ENCODE results near the gene STIM1.

Gene STIM1

DNA sequence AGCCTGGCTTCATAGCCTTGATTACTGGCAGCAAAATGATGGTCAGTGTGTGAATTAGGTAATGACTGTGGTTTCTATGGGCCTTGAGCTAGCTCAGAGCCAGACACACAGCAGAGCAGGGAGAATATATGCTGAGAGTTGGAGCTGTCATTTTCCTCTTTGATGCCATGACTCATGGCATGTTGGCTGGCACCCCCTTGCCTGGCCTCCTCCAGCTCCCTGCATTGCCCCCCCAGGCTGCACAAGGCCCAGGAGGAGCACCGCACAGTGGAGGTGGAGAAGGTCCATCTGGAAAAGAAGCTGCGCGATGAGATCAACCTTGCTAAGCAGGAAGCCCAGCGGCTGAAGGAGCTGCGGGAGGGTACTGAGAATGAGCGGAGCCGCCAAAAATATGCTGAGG, 218.8 kb downstream of the STIM1 start:
- no peak for ATAC-seq

DNA sequence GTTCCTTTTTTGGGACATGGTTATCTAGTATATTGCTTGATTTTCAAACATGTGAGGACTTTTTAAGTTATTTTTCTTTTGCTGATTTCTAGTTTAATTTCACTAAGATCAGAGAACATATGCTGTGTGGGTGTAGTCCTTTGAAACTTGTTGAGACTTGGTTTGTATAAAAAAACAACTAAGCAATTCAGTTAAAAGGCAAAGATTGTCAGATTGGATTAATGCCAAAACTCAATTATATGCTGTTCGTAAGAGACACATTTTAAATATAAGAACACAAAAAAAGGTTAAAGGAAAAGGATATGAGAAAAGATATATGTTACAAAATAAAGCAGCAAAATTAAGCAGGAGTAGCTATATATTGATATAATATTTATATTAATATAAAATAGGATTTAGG, 221.3 kb downstream of the STIM1 start:
- ATAC-seq = no peak

DNA sequence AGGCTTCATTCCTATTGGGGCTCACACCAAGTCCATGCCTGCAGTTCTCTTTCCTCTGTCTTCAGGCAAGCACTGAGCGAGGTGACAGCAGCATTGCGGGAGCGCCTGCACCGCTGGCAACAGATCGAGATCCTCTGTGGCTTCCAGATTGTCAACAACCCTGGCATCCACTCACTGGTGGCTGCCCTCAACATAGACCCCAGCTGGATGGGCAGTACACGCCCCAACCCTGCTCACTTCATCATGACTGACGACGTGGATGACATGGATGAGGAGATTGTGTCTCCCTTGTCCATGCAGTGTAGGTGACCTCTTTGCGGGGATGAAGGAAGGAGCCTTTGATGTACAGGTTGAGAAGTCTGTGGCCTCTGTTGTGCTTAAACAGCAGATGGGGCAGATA, 227.7 kb downstream of the STIM1 start:
- ATAC-seq = no peak

DNA sequence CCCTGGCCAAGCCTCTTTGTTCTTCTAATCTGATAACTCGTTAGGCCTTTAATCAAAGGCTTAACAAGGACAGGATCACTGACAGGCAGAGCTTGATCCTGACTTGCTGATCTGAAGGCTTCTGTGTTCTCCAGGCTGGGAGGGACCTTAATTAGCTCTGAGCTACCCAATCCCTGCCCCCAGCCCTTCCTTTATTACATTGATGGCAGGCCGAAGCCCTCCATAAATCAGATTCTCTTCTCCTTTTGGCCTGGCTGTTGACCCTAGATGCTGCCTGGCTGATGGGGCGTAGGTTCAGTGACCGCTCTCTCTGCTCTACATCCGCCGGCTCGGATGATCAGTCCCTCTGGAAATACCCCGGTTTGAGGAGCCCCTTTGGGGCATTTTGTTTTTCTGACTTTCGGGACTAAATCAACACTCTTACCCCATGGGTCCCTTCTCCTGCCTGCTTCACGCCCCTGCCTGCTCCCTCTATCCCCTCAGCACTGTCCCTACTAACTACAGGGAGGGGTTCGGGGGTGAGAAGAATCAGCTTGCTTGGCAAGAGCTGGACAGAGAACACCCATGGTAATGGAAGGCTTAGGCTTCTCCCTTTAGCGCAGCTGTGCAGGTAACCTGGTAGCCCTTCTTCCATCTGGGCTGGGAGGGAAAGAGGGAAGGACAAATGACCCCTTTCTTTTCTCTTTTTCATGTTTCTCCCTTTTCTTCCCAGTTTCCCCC, 229.1 kb downstream of the STIM1 start:
- no peak for ATAC-seq

DNA sequence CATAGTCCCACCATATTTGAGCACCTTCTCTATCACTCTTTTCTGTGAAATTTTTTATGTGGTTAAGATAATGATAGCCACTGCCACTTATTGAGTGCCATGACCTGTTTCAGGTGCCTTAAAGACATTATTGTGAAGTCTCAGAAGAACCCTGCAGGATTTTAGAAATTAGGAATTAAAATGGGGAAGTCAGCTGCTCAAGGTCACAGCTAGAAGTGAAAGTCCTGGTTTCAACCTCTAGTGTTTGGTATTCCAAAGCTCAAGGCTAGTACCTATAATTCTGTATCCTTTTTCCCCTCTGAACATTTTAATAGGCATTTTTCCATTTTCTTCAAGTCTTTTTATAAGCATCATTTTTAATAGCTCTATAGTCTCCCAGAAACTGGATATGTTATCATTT, 230.1 kb downstream of the STIM1 start:
- ATAC-seq = no peak

DNA sequence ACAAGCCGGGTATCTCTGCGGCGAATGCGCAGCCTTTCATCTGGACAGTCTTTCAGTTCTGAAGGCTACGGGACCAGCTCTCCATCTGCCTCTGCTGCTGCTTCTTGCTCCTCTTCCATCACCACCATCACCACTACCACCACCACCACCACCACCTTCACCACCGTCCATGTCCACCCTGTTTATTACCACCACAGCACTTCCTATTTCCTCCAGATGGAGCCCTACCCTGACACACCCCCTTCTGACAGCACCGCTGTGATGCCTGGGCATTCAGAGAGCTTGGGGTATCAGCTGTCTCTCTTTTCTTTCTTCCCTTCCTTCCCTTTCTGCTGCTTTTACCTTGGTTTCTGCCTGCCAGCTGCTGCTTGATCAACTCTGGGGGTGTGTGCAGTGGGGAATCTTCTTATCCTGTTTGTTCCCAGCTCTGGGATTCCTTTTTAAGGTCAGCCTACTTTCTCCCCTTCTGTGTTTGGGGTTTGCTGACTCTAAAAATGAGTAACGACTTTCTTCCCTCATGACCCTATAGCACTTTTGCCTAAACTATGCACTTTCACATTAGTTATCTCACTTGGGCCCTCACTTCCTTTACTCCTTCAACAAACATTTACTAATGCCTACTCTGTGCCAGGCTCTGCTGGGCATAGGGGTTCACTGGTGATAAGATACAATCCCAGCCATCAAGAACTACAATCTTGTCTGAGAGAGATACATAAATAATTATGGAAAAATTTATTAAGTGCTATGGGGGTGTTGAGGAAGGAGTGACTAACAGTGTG, 231.3 kb downstream of the STIM1 start:
- peak in 1 of 2 donors; percentile 8 for ATAC-seq

DNA sequence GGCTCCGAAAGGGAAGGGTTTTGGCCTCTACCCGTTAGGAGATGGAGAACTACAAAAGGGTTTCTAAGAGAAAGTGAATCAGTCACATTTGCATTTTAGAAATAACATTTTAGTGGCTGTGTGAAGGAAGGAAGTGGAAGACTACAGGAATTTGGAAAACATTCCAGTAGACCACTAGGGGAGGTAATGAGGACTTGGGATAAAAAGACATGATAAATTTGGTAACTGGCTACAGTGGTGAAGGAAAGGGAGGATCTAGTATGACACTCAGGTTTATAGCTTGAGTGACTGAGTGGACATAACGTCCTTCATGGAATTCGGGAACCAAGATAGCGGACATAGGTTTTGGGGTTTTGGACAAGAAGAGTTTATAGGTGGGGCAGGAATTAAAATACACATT, 232.1 kb downstream of the STIM1 start:
- ATAC-seq = no peak

DNA sequence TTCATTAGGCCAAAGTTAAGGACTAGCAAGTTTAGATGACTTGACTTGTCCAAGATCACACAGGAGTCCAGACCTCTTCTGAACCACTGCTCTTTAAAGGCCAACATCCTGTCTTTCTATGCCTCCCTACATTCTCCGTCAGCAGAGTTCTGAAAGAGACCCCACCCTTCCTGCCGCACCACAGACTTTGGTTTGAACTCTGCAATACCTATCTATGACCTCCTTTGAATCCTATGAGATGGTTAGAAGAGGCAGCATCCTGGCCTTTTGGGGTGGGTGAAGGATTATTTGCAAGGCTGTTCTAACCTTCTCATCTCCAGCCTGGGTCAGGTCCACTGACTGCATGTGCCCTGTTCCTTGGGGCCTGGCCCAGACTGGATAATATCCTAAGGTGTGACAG, 234.8 kb downstream of the STIM1 start:
- no peak for ATAC-seq

DNA sequence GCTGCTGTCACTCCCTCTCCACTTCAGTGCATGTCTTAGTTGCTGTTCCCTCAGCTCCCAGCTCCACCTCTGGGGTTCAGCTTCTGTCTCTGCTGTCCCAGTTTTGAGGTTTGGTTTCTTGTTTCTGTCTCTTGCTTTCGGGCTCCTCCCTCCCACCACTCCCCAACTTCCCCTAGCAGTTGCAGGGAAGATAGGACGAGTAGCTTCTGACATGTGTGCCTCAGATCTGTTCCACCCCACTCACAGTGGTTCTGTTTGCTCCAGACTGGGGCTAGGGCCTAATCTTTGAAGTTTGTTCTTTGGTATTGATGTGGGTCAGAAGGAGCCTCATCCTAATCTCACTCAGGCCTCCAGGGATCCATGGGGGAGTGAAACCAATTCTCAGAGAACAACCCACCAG, 236.6 kb downstream of the STIM1 start:
- ATAC-seq = no peak

DNA sequence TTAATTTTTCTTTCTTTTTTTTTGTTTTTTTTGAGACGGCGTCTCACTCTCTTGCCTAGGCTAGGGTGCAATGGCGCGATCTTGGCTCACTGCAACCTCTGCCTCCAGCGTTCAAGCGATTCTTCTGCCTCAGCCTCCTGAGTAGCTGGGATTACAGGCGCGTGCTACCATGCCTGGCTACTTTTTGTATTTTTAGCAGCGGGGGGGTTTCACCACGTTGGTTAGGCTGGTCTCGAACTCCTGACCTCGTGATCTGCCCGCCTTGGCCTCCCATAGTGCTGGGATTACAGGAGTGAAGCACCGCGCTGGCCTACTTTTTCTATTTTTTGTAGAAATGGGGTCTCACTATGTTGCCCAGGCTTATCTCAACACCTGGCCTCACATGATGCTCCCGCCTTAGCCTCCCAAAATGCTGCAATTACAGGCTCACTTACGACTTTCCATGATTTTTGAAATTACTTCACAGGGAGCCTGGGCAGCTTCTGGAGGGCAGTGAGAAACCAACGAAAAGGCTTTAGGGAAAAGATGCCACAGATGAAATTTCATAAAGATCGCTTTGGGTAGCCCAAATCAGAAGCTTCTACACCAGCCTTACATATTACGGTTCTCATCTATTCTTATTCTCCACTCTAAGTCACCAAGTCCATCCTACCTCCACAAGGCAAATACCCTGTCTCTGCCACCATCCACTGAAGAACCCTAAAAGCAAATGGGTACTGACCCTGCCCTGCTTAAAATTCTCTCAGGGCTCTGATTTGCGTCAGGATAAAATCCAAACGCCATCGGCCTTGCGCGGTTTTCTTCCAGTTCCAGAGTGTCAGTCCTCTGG, 238.3 kb downstream of the STIM1 start:
- ATAC-seq = no peak

DNA sequence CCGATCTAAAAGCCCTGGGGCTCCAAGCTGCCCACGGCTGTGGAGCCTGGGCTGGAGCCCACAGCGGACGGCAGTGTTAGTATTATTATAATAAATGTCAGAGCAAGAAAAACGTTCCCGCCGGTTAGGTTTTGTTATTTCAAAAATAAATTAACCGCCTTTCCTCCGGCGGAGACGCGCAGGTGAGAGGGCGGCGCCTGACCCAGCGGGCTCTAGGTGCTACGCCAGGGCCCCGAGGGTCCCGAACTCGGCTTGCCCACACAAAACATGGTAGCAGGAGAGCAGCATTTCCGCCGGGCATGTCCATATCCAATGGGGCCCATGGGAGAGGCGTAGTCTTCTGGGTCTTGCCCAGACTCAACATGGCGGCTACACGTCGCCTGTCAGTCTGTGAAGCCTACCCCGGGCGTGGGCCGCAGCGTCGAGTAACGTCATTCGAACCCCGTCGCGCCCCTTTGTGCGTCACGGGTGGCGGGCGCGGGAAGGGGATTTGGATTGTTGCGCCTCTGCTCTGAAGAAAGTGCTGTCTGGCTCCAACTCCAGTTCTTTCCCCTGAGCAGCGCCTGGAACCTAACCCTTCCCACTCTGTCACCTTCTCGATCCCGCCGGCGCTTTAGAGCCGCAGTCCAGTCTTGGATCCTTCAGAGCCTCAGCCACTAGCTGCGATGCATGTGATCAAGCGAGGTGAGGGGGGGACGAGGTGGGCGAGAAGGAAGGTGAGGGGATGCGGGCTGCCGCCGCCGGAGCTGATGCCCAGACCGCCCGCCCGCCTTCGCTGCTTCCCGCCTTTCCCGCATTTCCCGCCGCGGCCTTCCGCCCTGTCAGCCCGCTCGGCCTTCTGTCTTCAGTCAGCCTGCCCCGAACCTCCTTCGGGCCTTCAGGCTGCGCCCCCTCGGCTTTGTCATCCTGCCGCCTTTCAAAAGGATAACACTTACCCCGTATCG, 239.2 kb downstream of the STIM1 start, which contains the start of gene RRM1:
TSS of gene RRM1 (plus strand) at position 452 of the 944 bp plus-strand sequence. CDS start at position 666, 214 bp downstream.
- ATAC-seq = peak; percentile 98

DNA sequence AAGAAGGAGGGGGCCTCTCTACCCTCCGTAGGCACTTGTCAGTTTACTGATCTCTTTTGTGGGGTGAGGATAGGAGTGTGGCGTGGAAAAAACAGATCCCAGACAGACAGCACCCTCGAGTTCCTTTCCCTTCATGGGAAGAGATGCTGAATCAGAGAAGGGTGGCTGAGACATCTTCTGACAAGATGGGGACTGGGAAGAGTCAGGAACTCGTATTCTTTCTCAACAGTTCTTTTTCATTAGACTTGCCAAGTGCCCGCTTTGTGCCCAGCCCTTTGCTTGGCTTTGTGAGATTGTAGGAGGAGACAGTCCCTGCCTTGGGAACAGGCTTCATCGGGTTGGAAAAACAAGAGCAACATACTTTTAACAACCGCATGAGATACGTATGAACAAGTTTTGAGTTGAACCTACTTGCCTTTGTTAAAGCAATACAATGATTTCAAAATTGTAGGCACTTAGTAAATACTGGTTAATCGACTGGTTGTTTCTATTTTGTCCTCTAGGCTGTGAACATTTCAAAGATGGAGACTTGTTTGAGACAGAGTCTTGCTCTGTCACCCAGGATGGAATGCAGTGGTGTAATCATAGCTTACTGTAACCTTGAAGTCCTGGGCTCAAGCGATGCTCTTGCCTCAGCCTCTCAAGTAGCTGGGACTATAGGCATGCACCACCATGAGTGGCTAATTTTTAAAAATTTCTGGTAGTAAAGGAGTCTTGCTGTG, 240.2 kb downstream of the STIM1 start:
- ATAC-seq = no peak

DNA sequence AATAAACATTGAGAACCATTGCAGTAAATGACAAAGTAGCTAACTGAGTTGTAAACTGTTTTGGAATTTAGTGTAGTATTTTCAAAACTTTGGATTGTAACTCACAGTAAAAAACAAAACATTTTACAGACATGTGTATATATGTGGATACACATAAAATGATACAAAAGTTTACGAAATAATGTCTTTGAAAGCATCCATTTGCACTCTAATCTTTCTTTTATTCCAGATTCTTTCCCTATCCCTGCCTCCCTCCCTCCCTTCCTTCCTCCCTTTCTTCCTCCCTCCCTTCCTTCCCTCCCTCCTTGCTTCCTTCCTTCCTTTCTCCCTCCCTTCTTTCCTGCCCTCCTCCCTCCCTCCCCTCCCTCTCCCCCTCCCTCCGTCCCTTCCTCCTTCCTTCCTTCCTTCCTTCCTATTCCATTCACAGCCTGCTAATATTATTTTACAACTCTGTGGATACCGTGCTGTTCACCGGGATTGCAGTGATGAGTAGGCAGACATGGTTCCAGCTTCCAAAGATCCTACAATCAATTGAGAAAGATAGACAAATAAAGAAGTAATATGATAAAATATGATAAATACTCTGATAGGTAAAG, 242.7 kb downstream of the STIM1 start:
- ATAC-seq = no peak

DNA sequence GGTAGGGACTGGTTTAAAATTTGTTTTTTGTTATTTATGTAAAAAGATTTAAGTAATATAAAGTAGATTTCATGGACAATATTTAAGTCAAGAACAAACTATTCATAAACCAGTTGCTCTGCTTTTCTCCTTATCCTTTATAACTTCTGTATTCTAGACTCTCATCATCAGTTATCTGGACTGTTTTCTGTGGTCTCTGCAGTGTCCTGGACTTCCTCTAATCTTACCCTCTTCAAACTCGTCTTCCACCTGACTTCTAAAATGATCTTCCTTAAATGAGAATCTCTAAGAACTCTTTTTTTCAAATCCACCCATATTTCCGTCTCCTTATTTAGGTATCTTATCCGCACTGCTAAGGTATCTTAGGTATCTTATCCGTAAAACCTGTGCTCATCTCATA, 247.2 kb downstream of the STIM1 start:
- ATAC-seq = no peak

DNA sequence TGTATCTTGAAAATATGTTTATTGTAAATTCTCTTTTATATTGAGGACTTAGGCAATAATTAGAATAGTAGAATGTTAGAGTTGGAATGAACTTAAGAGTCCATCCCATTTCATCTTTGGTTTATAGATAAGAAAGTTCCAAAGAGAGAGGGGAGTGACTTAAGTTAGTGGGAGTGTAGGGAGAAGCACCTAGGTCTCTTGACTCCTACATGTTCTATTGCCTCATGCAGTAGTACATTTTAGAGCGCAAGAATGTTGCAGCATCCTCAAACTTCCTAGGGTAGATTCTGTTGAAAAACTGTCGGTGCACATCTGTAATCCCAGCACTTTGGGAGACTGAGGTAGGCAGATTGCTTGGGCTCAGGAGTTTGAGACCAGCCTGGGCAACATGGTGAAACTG, 247.8 kb downstream of the STIM1 start:
- no peak for ATAC-seq

DNA sequence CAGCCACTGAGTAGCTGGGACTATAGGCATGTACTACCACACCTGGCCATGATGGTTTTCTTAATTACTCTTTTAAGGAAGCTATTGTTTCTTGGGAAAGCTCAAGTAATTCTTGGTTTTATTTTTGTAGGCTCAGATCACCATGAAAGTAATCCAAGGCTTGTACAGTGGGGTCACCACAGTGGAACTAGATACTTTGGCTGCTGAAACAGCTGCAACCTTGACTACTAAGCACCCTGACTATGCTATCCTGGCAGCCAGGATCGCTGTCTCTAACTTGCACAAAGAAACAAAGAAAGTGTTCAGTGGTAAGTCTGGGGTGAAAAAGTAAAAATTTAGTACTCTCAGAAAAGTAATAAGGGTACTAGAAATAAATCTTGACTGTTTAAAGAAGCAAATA, 250.5 kb downstream of the STIM1 start:
- no peak for ATAC-seq

DNA sequence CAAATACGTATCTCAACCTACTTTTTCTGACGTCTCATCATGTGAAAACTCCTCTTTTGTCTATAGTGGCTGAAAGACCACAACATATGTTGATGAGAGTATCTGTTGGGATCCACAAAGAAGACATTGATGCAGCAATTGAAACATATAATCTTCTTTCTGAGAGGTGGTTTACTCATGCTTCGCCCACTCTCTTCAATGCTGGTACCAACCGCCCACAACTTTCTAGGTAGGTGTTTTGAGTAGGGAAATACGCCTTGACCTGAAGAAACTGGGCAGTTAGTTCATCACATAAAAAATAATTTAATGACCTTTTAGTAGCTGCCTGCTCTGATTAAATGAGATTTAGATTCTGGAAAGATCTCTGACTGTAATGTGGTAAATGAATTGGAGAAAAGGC, 256.4 kb downstream of the STIM1 start:
- no peak for ATAC-seq

DNA sequence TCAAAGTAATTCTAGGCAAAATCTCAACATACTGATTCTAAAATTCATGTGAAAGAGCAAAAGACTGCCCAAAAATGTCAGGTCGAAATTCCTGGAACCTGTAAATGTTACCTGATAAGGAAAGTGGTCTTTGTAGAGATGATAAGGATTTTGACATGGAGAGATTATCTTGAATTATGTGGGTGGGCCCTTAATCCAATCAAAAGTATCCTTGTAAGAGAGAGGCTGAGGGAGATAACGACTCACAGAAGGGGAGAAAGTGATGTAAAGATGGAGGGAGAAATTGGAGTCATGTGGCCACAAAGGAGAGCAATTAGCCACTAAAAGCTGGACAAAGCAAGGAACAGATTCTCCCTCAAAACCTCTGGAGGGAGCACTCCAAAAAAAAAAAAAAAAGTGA, 259.7 kb downstream of the STIM1 start:
- ATAC-seq = no peak

DNA sequence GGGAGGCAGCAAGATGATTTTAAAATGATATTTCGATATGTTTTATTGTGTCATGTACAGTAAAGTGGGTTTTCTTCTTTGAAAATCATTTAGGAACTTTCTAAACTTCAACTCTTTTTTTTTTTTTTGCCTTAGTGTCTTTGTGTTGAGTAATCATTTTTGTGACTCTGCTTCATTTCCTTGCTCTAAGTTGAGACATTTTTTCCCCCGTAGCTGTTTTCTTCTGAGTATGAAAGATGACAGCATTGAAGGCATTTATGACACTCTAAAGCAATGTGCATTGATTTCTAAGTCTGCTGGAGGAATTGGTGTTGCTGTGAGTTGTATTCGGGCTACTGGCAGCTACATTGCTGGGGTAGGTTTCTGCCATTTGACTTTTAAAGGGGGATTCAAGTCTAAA, 262.6 kb downstream of the STIM1 start:
- no peak for ATAC-seq

DNA sequence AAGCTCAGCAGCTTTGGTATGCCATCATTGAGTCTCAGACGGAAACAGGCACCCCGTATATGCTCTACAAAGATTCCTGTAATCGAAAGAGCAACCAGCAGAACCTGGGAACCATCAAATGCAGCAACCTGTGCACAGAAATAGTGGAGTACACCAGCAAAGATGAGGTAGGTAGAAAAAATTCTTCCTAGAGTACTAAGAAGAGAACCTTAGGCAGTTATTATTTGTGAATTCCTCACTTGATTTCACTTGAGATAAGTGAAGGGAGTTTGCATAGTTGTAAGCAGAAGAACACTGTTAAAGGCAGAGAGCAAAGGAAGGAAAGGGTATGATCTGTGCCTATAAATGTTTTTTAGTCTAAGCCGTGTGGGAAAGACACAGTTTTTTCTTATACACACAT, 267.8 kb downstream of the STIM1 start:
- no peak for ATAC-seq

DNA sequence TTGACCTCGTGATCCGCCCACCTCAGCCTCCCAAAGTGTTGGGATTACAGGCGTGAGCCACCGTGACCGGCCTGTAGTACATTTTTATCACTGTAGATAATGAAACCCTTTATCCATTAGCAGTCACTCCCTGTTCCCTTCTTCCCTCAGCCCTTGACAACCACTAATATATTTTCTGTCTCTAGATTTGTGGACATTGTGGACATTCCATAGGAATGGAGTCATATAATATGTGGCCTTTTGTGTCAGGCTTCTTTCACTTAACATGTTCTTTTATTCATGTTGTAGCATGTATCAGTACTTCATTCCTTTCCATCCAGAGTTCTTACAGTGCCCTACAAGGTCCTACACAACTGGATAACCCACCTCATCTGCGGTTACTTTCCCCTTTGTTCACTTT, 269.7 kb downstream of the STIM1 start:
- ATAC-seq = no peak
